NCI-H1417 (cell line): Measurements from ENCODE around the gene SLX4IP.

Source experiments
- DNase-seq, 3 experiments: peaks; one replicate each; lab custom pipeline; 2025; lab: John Stamatoyannopoulos, UW

Gene SLX4IP

GRCh38 chr20:10428008-10428407, 7.1 kb upstream of the SLX4IP start:
- no peak for DNase-seq

- no peak for DNase-seq
These were observed 5.6 kb upstream of the SLX4IP start for GRCh38 chr20:10429443-10429981.

GRCh38 chr20:10430000-10430466, 5.1 kb upstream of the SLX4IP start:
- no peak for DNase-seq

- DNase-seq = no peak
These were observed 4.4 kb upstream of the SLX4IP start for GRCh38 chr20:10430704-10431103.

- no peak for DNase-seq
These were observed 3.0 kb upstream of the SLX4IP start for GRCh38 chr20:10432079-10432478.

GRCh38 chr20:10433014-10433622, 2.0 kb upstream of the SLX4IP start:
- peak in 1 of 3 experiments; percentile 44 for DNase-seq

GRCh38 chr20:10433623-10434466, 1.3 kb upstream of the SLX4IP start, which contains the start of gene MKKS:
MKKS (minus strand) TSS chr20:10434222; CDS start chr20:10413514, 20,708 bp downstream.
- DNase-seq = peak; percentile 96 to 99 (median 97)

GRCh38 chr20:10434467-10434831, 656 bp upstream of the SLX4IP start:
- peak; percentile 99 to 100 (median 100) for DNase-seq

- no peak for DNase-seq
These were observed 1.1 kb downstream of the SLX4IP start for GRCh38 chr20:10436053-10436699.

- no peak for DNase-seq
These were observed 3.1 kb downstream of the SLX4IP start for GRCh38 chr20:10438217-10438616.

GRCh38 chr20:10443936-10444335, 8.8 kb downstream of the SLX4IP start:
- DNase-seq = no peak

- DNase-seq = no peak
These were observed 10.7 kb downstream of the SLX4IP start for GRCh38 chr20:10445758-10446157.

- peak in 2 of 3 experiments; percentile 34 to 56 for DNase-seq
These were observed 11.9 kb downstream of the SLX4IP start for GRCh38 chr20:10447028-10447427.

- DNase-seq = no peak
These were observed 13.4 kb downstream of the SLX4IP start for GRCh38 chr20:10448270-10449156.

- DNase-seq = no peak
These were observed 14.2 kb downstream of the SLX4IP start for GRCh38 chr20:10449270-10449669.

- no peak for DNase-seq
These were observed 18.1 kb downstream of the SLX4IP start for GRCh38 chr20:10453241-10453640.

- no peak for DNase-seq
These were observed 19.1 kb downstream of the SLX4IP start for GRCh38 chr20:10454151-10454750.

- DNase-seq = no peak
These were observed 26.4 kb downstream of the SLX4IP start for GRCh38 chr20:10461495-10461894.

- no peak for DNase-seq
These were observed 27.4 kb downstream of the SLX4IP start for GRCh38 chr20:10462516-10462915.

GRCh38 chr20:10463622-10464021, 28.5 kb downstream of the SLX4IP start:
- DNase-seq = no peak

GRCh38 chr20:10465135-10465534, 30.0 kb downstream of the SLX4IP start:
- peak in 1 of 3 experiments; percentile 37 for DNase-seq
